Activated CD4-positive, alpha-beta memory T cell treated with anti-CD3 and anti-CD28 coated beads, Interleukin-2, amount 10 ng/mL, durations not matched to agents 7 days and 5 days (primary cell): ENCODE measurements around the gene LAD1. TPM values are rescaled to one million over a fixed set of nuclear protein-coding genes. Genes with fewer than 3 reads are reported as not detected.

ENCODE experiments used
- CTCF ChIA-PET: fragments of 350-600 bp; sonication (Branson Sonifier 250); formaldehyde crosslinking; loops from one replicate; lab custom pipeline; 2021; ENCODE audit warnings: antibody characterized with exemption, inconsistent platforms; lab: Charles Lee
- POLR2A ChIA-PET: fragments of 350-600 bp; sonication (Branson Sonifier 250); formaldehyde crosslinking; loops from one replicate; lab custom pipeline; 2021; ENCODE audit warnings: antibody characterized with exemption; lab: Charles Lee
- DNase-seq: peaks from one replicate; pipeline ENCODE4 v3.0.0-alpha.2; 2020
- H3K27ac Mint-ChIP-seq: one replicate; pipeline ENCODE4 v1.8.0; 2021; ENCODE audit warnings: mild to moderate bottlenecking, mixed read lengths
- H3K27me3 Mint-ChIP-seq: one replicate; pipeline ENCODE4 v1.8.0; 2021; ENCODE audit warnings: mixed read lengths
- H3K36me3 Mint-ChIP-seq: one replicate; pipeline ENCODE4 v1.8.0; 2021; ENCODE audit warnings: low read depth, mixed read lengths
- H3K4me1 Mint-ChIP-seq: one replicate; pipeline ENCODE4 v1.8.0; 2021; ENCODE audit warnings: mixed read lengths
- H3K4me3 Mint-ChIP-seq: one replicate; pipeline ENCODE4 v1.8.0; 2021; ENCODE audit warnings: mild to moderate bottlenecking, mixed read lengths
- H3K9me3 Mint-ChIP-seq: one replicate; pipeline ENCODE4 v1.8.0; 2021; ENCODE audit warnings: mixed read lengths
- total RNA-seq, 2 experiments: library from RNA; stranded (reverse); gene quantifications; one replicate each; pipeline ENCODE4 v1.2.3, GENCODE V29; 2021

The LAD1 gene
- total RNA-seq, 2 experiments from 2014 or later = not detected

- no peaks in the 10 kb centered on the region for H3K4me1 Mint-ChIP-seq
- ChIA-PET POLR2A (no interaction called here), CTCF (no interaction called here)
- peaks cover 34% of the 10 kb centered on the region for H3K27me3 Mint-ChIP-seq
- H3K4me3 Mint-ChIP-seq = no peak overlapping the region
- no peak for DNase-seq
- H3K9me3 Mint-ChIP-seq = no peaks in the 10 kb centered on the region
- no peak overlapping the region for H3K27ac Mint-ChIP-seq
- no peaks in the 10 kb centered on the region for H3K36me3 Mint-ChIP-seq
Measured at GRCh38 chr1:201397675-201398074, 1.4 kb downstream of the LAD1 start.

GRCh38 chr1:201396861-201397464, 2.2 kb downstream of the LAD1 start:
- H3K9me3 Mint-ChIP-seq = no peaks in the 10 kb centered on the region
- no peak overlapping the region for H3K4me3 Mint-ChIP-seq
- H3K27ac Mint-ChIP-seq = no peak overlapping the region
- peaks cover 37% of the 10 kb centered on the region for H3K27me3 Mint-ChIP-seq
- ChIA-PET POLR2A (no interaction called here), CTCF (no interaction called here)
- no peaks in the 10 kb centered on the region for H3K36me3 Mint-ChIP-seq
- DNase-seq = no peak
- no peaks in the 10 kb centered on the region for H3K4me1 Mint-ChIP-seq

DNA sequence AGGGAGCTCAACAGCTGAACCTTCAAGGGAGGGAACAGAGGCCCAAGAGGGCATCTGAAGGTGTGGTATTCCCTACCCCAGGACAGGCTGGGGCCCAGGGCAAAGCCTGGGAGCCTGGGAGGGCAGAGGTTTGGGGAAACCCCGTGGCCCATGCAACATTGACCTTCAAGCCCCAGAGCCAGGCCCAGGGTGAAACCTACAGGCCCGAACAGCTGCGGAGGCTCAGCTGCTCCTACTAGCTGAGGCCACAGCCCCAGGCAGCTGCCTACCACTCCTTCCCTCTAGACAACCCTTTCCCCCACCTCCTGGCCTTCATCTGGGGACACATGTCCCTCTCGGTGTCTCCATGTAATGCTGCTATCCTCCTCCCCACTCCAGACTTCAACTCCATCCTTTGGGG, 3.2 kb downstream of the LAD1 start:
- Mint-ChIP-seq H3K4me1 (no peaks in the 10 kb centered on the region), H3K9me3 (no peaks in the 10 kb centered on the region), H3K27ac (no peak overlapping the region), H3K4me3 (no peak overlapping the region), H3K27me3 (peaks cover 41% of the 10 kb centered on the region), H3K36me3 (no peaks in the 10 kb centered on the region)
- POLR2A ChIA-PET = no interaction called here
- CTCF ChIA-PET = interaction anchor here (0.8 to 1.3 kb wide), 2 partner anchors 11 to 13 kb away, joined by 3 to 4 read pairs; no protein-coding TSS in a partner anchor
- no peak for DNase-seq

DNA sequence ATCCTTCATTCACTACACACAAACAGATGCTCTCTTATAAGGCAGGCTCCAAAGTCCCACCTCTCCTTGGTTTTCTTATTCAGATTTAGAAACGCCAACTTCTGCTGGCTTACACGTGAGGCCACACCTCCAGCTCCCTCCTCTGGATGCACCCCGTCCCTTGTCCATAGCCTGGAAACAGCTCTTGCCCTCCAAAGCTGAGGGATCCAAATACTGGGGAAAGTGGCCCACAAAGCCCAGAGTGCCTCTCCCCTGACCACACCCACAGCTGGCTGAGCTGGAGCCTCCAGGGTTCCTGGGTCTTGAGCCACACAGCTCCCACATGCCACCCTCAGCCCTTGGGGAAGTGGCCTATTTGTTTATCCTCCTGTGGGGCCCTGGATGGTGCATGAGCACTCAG, 4.5 kb downstream of the LAD1 start:
- ChIA-PET CTCF (interaction anchor here (0.8 to 1.7 kb wide), 3 partner anchors 9 to 54 kb away, joined by 3 to 4 read pairs (median 4); no protein-coding TSS in a partner anchor), POLR2A (no interaction called here)
- Mint-ChIP-seq H3K27me3 (peaks cover 28% of the 10 kb centered on the region), H3K27ac (no peak overlapping the region), H3K4me3 (no peak overlapping the region), H3K36me3 (no peaks in the 10 kb centered on the region), H3K4me1 (no peaks in the 10 kb centered on the region), H3K9me3 (no peaks in the 10 kb centered on the region)
- DNase-seq = no peak

GRCh38 chr1:201393076-201393475, 6.0 kb downstream of the LAD1 start:
- H3K27me3 Mint-ChIP-seq = peaks cover 19% of the 10 kb centered on the region
- H3K4me1 Mint-ChIP-seq = no peaks in the 10 kb centered on the region

GRCh38 chr1:201391651-201392511, 7.2 kb downstream of the LAD1 start:
- no peaks in the 10 kb centered on the region for H3K4me1 Mint-ChIP-seq
- POLR2A ChIA-PET = no interaction called here
- peaks cover 15% of the 10 kb centered on the region for H3K27me3 Mint-ChIP-seq
- no peaks in the 10 kb centered on the region for H3K9me3 Mint-ChIP-seq
- CTCF ChIA-PET = no interaction called here
- H3K4me3 Mint-ChIP-seq = no peak overlapping the region
- DNase-seq = no peak
- H3K27ac Mint-ChIP-seq = no peak overlapping the region
- no peaks in the 10 kb centered on the region for H3K36me3 Mint-ChIP-seq

More at GRCh38 chr1:201393076-201393475, 6.0 kb downstream of the LAD1 start:
- H3K27ac Mint-ChIP-seq = no peak overlapping the region
- H3K4me3 Mint-ChIP-seq = no peak overlapping the region
- no peaks in the 10 kb centered on the region for H3K36me3 Mint-ChIP-seq
- H3K9me3 Mint-ChIP-seq = no peaks in the 10 kb centered on the region
- POLR2A ChIA-PET = no interaction called here
- no peak for DNase-seq
- CTCF ChIA-PET = interaction anchor here (0.7 kb wide), 1 partner anchor 215 kb away, joined by 4 read pairs; no protein-coding TSS in a partner anchor

DNA sequence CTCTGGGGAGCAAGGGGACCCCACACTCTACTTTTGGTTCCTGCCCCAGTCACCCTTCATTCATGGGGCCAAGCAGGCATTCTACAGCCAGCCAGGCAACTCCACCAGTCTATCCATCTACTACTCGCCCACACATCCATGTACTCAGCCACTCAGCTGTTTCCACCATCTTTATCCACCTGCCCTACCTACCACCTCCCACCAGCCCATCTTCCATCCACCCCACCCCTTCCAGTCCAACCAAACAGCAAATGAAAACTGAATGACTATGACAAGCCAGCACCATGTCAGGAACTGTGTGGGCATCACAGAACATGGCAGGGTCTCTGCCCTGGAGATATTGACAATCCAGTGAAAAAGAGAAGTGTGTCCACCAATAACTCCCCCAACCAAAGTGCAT, 7.9 kb downstream of the LAD1 start:
- no peak for DNase-seq
- H3K36me3 Mint-ChIP-seq = no peaks in the 10 kb centered on the region
- H3K27ac Mint-ChIP-seq = no peak overlapping the region
- H3K4me1 Mint-ChIP-seq = no peaks in the 10 kb centered on the region
- ChIA-PET POLR2A (no interaction called here), CTCF (interaction anchor here (1.1 kb wide), 1 partner anchor 9 kb away, joined by 3 read pairs; no protein-coding TSS in a partner anchor)
- no peak overlapping the region for H3K4me3 Mint-ChIP-seq
- H3K9me3 Mint-ChIP-seq = no peaks in the 10 kb centered on the region
- H3K27me3 Mint-ChIP-seq = peaks cover 15% of the 10 kb centered on the region

GRCh38 chr1:201389051-201389450, 10.1 kb downstream of the LAD1 start:
- Mint-ChIP-seq H3K4me3 (no peak overlapping the region), H3K27me3 (peaks cover 15% of the 10 kb centered on the region), H3K4me1 (no peaks in the 10 kb centered on the region), H3K36me3 (no peaks in the 10 kb centered on the region), H3K27ac (no peak overlapping the region), H3K9me3 (no peaks in the 10 kb centered on the region)
- ChIA-PET POLR2A (no interaction called here), CTCF (interaction anchor here (0.8 to 1.6 kb wide), 2 partner anchors 20 to 59 kb away, joined by 3 to 4 read pairs; no protein-coding TSS in a partner anchor)
- DNase-seq = no peak

GRCh38 chr1:201386208-201386607, 12.9 kb downstream of the LAD1 start:
- H3K27ac Mint-ChIP-seq = no peak overlapping the region
- ChIA-PET CTCF (interaction anchor here (0.6 to 1.1 kb wide), 3 partner anchors 14 to 232 kb away, joined by 3 read pairs; partner anchors contain the start of gene TMEM9), POLR2A (no interaction called here)
- H3K36me3 Mint-ChIP-seq = no peaks in the 10 kb centered on the region
- DNase-seq = no peak
- no peaks in the 10 kb centered on the region for H3K4me1 Mint-ChIP-seq
- no peaks in the 10 kb centered on the region for H3K9me3 Mint-ChIP-seq
- no peak overlapping the region for H3K4me3 Mint-ChIP-seq
- peaks cover 13% of the 10 kb centered on the region for H3K27me3 Mint-ChIP-seq

DNA sequence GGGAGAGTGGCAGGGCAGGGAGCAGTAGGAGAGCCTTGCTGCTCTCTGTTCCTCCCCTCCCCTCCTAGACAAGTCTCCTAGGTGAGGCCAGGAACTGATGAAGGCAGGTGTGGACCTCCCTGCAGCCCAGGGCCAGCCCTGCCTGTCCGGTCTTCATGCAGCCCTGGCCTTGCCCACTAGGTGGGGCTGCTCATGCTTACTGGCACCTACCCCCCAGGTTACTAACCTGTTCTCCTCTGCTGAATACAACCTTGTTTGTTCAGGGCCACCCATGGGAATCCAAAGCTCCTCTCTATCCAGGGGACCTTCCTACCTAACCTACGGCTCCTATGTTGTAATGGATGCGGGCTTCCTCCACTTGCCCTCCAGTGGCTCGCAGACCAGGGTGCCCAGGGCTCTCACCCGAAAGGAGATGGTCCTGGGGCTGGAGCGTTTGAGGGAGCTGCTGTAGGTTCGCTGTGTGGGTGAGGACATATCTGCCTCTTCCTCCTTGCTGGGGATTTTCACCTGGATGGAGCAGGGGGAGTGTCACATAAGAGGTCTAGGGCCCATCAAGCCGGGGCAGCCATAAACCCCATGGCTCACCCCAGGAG, 13.7 kb downstream of the LAD1 start:
- Mint-ChIP-seq H3K9me3 (no peaks in the 10 kb centered on the region), H3K27ac (no peak overlapping the region), H3K27me3 (peaks cover 14% of the 10 kb centered on the region), H3K36me3 (no peaks in the 10 kb centered on the region), H3K4me3 (no peak overlapping the region), H3K4me1 (no peaks in the 10 kb centered on the region)
- ChIA-PET POLR2A (no interaction called here), CTCF (interaction anchor here (0.6 to 1.5 kb wide), 4 partner anchors 10 to 232 kb away, joined by 3 to 4 read pairs (median 3); partner anchors contain the start of gene TMEM9)
- DNase-seq = peak; percentile 49

- Mint-ChIP-seq H3K4me1 (no peaks in the 10 kb centered on the region), H3K27me3 (peaks cover 14% of the 10 kb centered on the region), H3K9me3 (no peaks in the 10 kb centered on the region), H3K36me3 (no peaks in the 10 kb centered on the region), H3K27ac (no peak overlapping the region), H3K4me3 (no peak overlapping the region)
- ChIA-PET POLR2A (no interaction called here), CTCF (interaction anchor here (1.5 kb wide), 1 partner anchor 11 kb away, joined by 4 read pairs; no protein-coding TSS in a partner anchor)
- DNase-seq = no peak
Measured at GRCh38 chr1:201384406-201384782, 14.7 kb downstream of the LAD1 start.

DNA sequence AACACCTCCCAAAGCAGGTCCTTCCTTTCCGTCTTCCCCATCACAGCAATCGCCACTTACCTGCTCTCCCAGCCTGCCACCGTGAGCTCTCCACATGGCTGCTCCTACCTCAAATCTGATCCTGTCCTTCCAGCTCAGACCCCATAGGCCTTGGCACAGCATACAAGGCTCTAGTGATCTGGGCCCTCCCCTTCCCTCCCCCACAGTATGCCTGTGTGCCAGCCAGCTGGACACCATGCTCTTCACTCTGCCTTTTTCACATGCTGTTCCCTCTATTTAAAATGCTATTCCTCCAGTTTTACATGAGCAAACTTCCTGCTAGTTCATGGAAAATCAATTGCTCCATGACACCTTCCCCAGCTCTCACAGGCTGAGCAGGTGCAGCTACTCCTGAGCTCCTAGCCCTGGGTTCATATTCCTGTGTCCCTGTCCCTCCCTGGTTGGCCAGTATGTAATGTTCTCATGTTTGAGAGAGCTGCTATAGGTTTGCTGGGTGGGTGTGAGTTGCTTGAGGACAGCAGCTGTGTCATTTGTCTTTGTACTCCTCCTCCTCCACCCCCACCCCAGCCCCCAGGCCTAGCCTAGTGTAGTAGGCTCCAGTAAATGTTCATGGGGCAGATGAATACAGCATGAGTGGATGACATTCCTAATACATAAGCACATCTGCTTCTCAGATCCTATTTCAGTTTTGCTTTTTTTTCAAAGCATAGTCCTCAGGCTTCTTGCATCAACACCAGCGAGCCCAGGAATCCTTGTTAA, 15.3 kb downstream of the LAD1 start:
- CTCF ChIA-PET = no interaction called here
- no peaks in the 10 kb centered on the region for H3K36me3 Mint-ChIP-seq

More for the DNA sequence above, 15.3 kb downstream of the LAD1 start:
- no peak for DNase-seq
- no peak overlapping the region for H3K4me3 Mint-ChIP-seq
- POLR2A ChIA-PET = no interaction called here
- H3K27ac Mint-ChIP-seq = no peak overlapping the region
- H3K9me3 Mint-ChIP-seq = no peaks in the 10 kb centered on the region
- peaks cover 14% of the 10 kb centered on the region for H3K27me3 Mint-ChIP-seq
- no peaks in the 10 kb centered on the region for H3K4me1 Mint-ChIP-seq
